BLaER1 (cell line): ENCODE results near the gene ELF4.
A peak's percentile ranks its signal among the peaks of the same experiment; 100 is the strongest.
"Not testable (repeated sequence)": the region's sequence is repeated elsewhere in the genome, so short reads cannot be mapped to it uniquely, and the experiment has no call there.

Experiments
- H3K27ac ChIP-seq: shearing (Covaris generic); formaldehyde crosslinking; 2 replicates; pipeline ENCODE4 v1.8.1; 2022
- H3K27me3 ChIP-seq: shearing (Covaris generic); formaldehyde crosslinking; 2 replicates; pipeline ENCODE4 v1.8.1; 2022
- H3K36me3 ChIP-seq: shearing (Covaris generic); formaldehyde crosslinking; 2 replicates; pipeline ENCODE4 v1.8.1; 2022
- H3K4me1 ChIP-seq: shearing (Covaris generic); formaldehyde crosslinking; 2 replicates; pipeline ENCODE4 v1.8.1; 2022
- H3K4me2 ChIP-seq: shearing (Covaris generic); formaldehyde crosslinking; 2 replicates; pipeline ENCODE4 v1.8.1; 2022
- H3K4me3 ChIP-seq: shearing (Covaris generic); formaldehyde crosslinking; 2 replicates; pipeline ENCODE4 v1.8.1; 2022
- H3K9ac ChIP-seq: shearing (Covaris generic); formaldehyde crosslinking; 2 replicates; pipeline ENCODE4 v1.8.1; 2022
- H3K9me3 ChIP-seq: shearing (Covaris generic); formaldehyde crosslinking; 2 replicates; pipeline ENCODE4 v1.8.1; 2022
- H4K20me1 ChIP-seq: shearing (Covaris generic); formaldehyde crosslinking; 2 replicates; pipeline ENCODE4 v1.8.1; 2022
- Cebpa-rat ChIP-seq: shearing (Covaris generic); IDR thresholded peaks from 2 replicates; pipeline ENCODE4 v1.8.1; 2022

The ELF4 gene

GRCh38 chrX:130130990-130131389, 20.7 kb upstream of the ELF4 start:
- Histone ChIP-seq H3K9me3 (no peaks in the 10 kb centered on the region), H3K4me1 (no peaks in the 10 kb centered on the region), H3K4me3 (no peak overlapping the region), H4K20me1 (0 out of 2 replicates have a peak, but pooled peaks cover 4% of the 10 kb centered on the region), H3K27me3 (peaks cover 74% of the 10 kb centered on the region), H3K27ac (no peak overlapping the region), H3K36me3 (peaks cover 81% of the 10 kb centered on the region), H3K4me2 (no peak overlapping the region), H3K9ac (no peak overlapping the region)
- no peak for TF ChIP-seq Cebpa-rat

- Histone ChIP-seq H3K9me3 (no peaks in the 10 kb centered on the region), H3K4me2 (no peak overlapping the region), H3K4me1 (peaks cover 13% of the 10 kb centered on the region), H4K20me1 (0 out of 2 replicates have a peak, but pooled peaks cover 4% of the 10 kb centered on the region), H3K4me3 (no peak overlapping the region), H3K27ac (no peak overlapping the region), H3K36me3 (peaks cover 44% of the 10 kb centered on the region), H3K27me3 (peaks cover 83% of the 10 kb centered on the region), H3K9ac (no peak overlapping the region)
- no peak for TF ChIP-seq Cebpa-rat
These were observed 15.0 kb upstream of the ELF4 start for GRCh38 chrX:130125091-130125874.

- TF ChIP-seq Cebpa-rat = no peak
- Histone ChIP-seq H4K20me1 (peaks cover 4% of the 10 kb centered on the region; the same call in 1 of the 2 replicates), H3K4me1 (peaks cover 20% of the 10 kb centered on the region), H3K4me2 (no peak overlapping the region), H3K4me3 (no peak overlapping the region), H3K9ac (no peak overlapping the region), H3K36me3 (peaks cover 40% of the 10 kb centered on the region), H3K27ac (no peak overlapping the region), H3K27me3 (peaks cover 80% of the 10 kb centered on the region), H3K9me3 (no peaks in the 10 kb centered on the region)
These were observed 14.3 kb upstream of the ELF4 start for GRCh38 chrX:130124577-130124976.

GRCh38 chrX:130121505-130121800, 11.2 kb upstream of the ELF4 start:
- Histone ChIP-seq H3K9ac (peak overlapping the region; percentile 78; the same call in 1 of the 2 replicates), H3K4me3 (peak overlapping the region; percentile 55; the same call in 1 of the 2 replicates), H3K27me3 (peaks cover 80% of the 10 kb centered on the region), H4K20me1 (peaks cover 12% of the 10 kb centered on the region; the same call in 1 of the 2 replicates), H3K27ac (peak overlapping the region; percentile 82), H3K9me3 (no peaks in the 10 kb centered on the region), H3K36me3 (peaks cover 18% of the 10 kb centered on the region; the same call in 1 of the 2 replicates), H3K4me1 (peaks cover 44% of the 10 kb centered on the region), H3K4me2 (peak overlapping the region; percentile 78)
- no peak for TF ChIP-seq Cebpa-rat

GRCh38 chrX:130120746-130121504, 10.6 kb upstream of the ELF4 start:
- H3K9ac ChIP-seq = peak overlapping the region; percentile 78
- no peak for TF ChIP-seq Cebpa-rat
- H3K27ac ChIP-seq = peak overlapping the region; percentile 82
- peaks cover 44% of the 10 kb centered on the region for H3K4me1 ChIP-seq
- peaks cover 81% of the 10 kb centered on the region for H3K27me3 ChIP-seq
- peak overlapping the region; percentile 78 for H3K4me2 ChIP-seq
- peaks cover 13% of the 10 kb centered on the region; the same call in 1 of the 2 replicates for H3K36me3 ChIP-seq
- H4K20me1 ChIP-seq = peaks cover 11% of the 10 kb centered on the region; the same call in 1 of the 2 replicates
- no peaks in the 10 kb centered on the region for H3K9me3 ChIP-seq
- peak overlapping the region; percentile 55 for H3K4me3 ChIP-seq

GRCh38 chrX:130120321-130120731, 10.0 kb upstream of the ELF4 start:
- TF ChIP-seq Cebpa-rat = no peak
- H3K4me1 ChIP-seq = peaks cover 44% of the 10 kb centered on the region
- peaks cover 7% of the 10 kb centered on the region; the same call in 1 of the 2 replicates for H3K36me3 ChIP-seq
- H3K27me3 ChIP-seq = peaks cover 76% of the 10 kb centered on the region
- H3K4me2 ChIP-seq = peak overlapping the region; percentile 78
- no peaks in the 10 kb centered on the region for H3K9me3 ChIP-seq
- H3K27ac ChIP-seq = peak overlapping the region; percentile 82
- peak overlapping the region; percentile 55 for H3K4me3 ChIP-seq
- H4K20me1 ChIP-seq = peaks cover 11% of the 10 kb centered on the region; the same call in 1 of the 2 replicates
- peak overlapping the region; percentile 78 for H3K9ac ChIP-seq

GRCh38 chrX:130119312-130119898, 9.1 kb upstream of the ELF4 start:
- peak overlapping the region; percentile 82 for H3K27ac ChIP-seq
- H3K4me2 ChIP-seq = peak overlapping the region; percentile 78
- H3K4me3 ChIP-seq = no peak overlapping the region
- no peaks in the 10 kb centered on the region for H3K36me3 ChIP-seq
- H3K27me3 ChIP-seq = peaks cover 75% of the 10 kb centered on the region
- H3K9me3 ChIP-seq = no peaks in the 10 kb centered on the region
- 0 out of 2 replicates have a peak overlapping the region, but pooled peaks have one; percentile 17 for H3K9ac ChIP-seq
- H4K20me1 ChIP-seq = peaks cover 11% of the 10 kb centered on the region; the same call in 1 of the 2 replicates
- H3K4me1 ChIP-seq = peaks cover 44% of the 10 kb centered on the region
- TF ChIP-seq Cebpa-rat = no peak

GRCh38 chrX:130118441-130119311, 8.4 kb upstream of the ELF4 start:
- Histone ChIP-seq H3K36me3 (no peaks in the 10 kb centered on the region), H3K9me3 (no peaks in the 10 kb centered on the region), H3K4me3 (no peak overlapping the region), H3K9ac (no peak overlapping the region), H3K27ac (peak overlapping the region; percentile 82), H3K4me1 (peaks cover 44% of the 10 kb centered on the region), H3K4me2 (peak overlapping the region; percentile 78), H3K27me3 (peaks cover 74% of the 10 kb centered on the region), H4K20me1 (peaks cover 11% of the 10 kb centered on the region; the same call in 1 of the 2 replicates)
- no peak for TF ChIP-seq Cebpa-rat

- Histone ChIP-seq H3K36me3 (no peaks in the 10 kb centered on the region), H3K9me3 (no peaks in the 10 kb centered on the region), H3K4me1 (peaks cover 41% of the 10 kb centered on the region), H3K4me3 (no peak overlapping the region), H3K27ac (no peak overlapping the region), H3K4me2 (no peak overlapping the region; the same call in 1 of the 2 replicates), H4K20me1 (peaks cover 11% of the 10 kb centered on the region; the same call in 1 of the 2 replicates), H3K9ac (no peak overlapping the region), H3K27me3 (peaks cover 59% of the 10 kb centered on the region)
- no peak for TF ChIP-seq Cebpa-rat
These were observed 6.9 kb upstream of the ELF4 start for GRCh38 chrX:130117166-130117565.

- H3K27ac ChIP-seq, H3K4me3 ChIP-seq, H3K9ac ChIP-seq, H3K36me3 ChIP-seq, H3K4me2 ChIP-seq, H3K9me3 ChIP-seq: not testable (repeated sequence)
- Histone ChIP-seq H3K27me3 (peaks cover 50% of the 10 kb centered on the region), H4K20me1 (peaks cover 11% of the 10 kb centered on the region; the same call in 1 of the 2 replicates), H3K4me1 (peaks cover 43% of the 10 kb centered on the region)
These were observed 5.0 kb upstream of the ELF4 start for GRCh38 chrX:130115119-130115885.
